GM12878 (cell line): ENCODE data around the gene CBX2. TPM values are rescaled to one million over a fixed set of nuclear protein-coding genes. Genes with fewer than 3 reads are reported as not detected.

Experiments
- ATAC-seq: fragments of 200-7000 bp; cut with Tn5 transposase; 3 replicates; pipeline ENCODE4 v1.9.1; 2020; ENCODE audit warnings: mild to moderate bottlenecking, moderate library complexity
- BruUV-seq: library from RNA; stranded (reverse); fragments of 400-500 nt; replicated peaks from 2 replicates; lab custom pipeline; 2021; lab: Mats Ljungman, UMichigan
- CTCF ChIA-PET: fragments of 300-600 bp; sonication (Branson Sonifier 250); formaldehyde crosslinking; extraction: SDS; loops from one replicate; lab custom pipeline; 2021; ENCODE audit warnings: inconsistent platforms; lab: Yijun Ruan, JAX
- POLR2A ChIA-PET: fragments of 350-600 bp; formaldehyde crosslinking; extraction: SDS; loops from one replicate; lab custom pipeline; 2021; ENCODE audit warnings: inconsistent platforms; lab: Charles Lee
- RAD21 ChIA-PET: fragments of 300-600 bp; sonication (Branson Sonifier 250); formaldehyde crosslinking; loops from one replicate; lab custom pipeline; 2023; ENCODE audit warnings: antibody characterized with exemption; ENCODE audit not compliant: unreplicated experiment; lab: Charles Lee
- SMC1A ChIA-PET: fragments of 300-600 bp; sonication (Branson Sonifier 250); formaldehyde crosslinking; loops from one replicate; lab custom pipeline; 2023; ENCODE audit not compliant: unreplicated experiment, uncharacterized antibody; lab: Charles Lee
- DNase-seq: peaks from one replicate; pipeline ENCODE4 v3.0.0-alpha.2; 2011; ENCODE audit warnings: low read depth, low spot score
- FAIRE-seq: peaks from 3 replicates; lab custom pipeline; 2011; peaks lifted over from hg19 to GRCh38; lab: Jason Lieb, UNC
- H2AFZ ChIP-seq: 2 replicates; pipeline ENCODE4 v1.6.0; 2011; ENCODE audit warnings: low read depth, low read length, control low read depth; ENCODE audit not compliant: control insufficient read depth
- H3K27ac ChIP-seq: 2 replicates; pipeline ENCODE4 v1.5.1; 2011; ENCODE audit warnings: control low read depth; ENCODE audit not compliant: control insufficient read depth, insufficient read depth
- H3K27me3 ChIP-seq, 2 experiments: replicated peaks in 1 of 2; 2 replicates each; pipeline versions ENCODE4 v1.6.0 to v1.6.1; 2011; ENCODE audit warnings: low read length in 1 of 2; ENCODE audit not compliant: control insufficient read depth in 2 of 2, insufficient read depth in 2 of 2
- H3K36me3 ChIP-seq, 2 experiments: 2 replicates each; pipeline ENCODE4 v1.5.1; 2011; ENCODE audit warnings: low read length in 1 of 2; ENCODE audit not compliant: control insufficient read depth in 2 of 2, insufficient read depth in 2 of 2
- H3K4me1 ChIP-seq: 2 replicates; pipeline ENCODE4 v1.6.1; 2011; ENCODE audit warnings: mild to moderate bottlenecking, low read length, moderate library complexity, mixed read lengths; ENCODE audit not compliant: control insufficient read depth, insufficient read depth
- H3K4me2 ChIP-seq: 2 replicates; pipeline ENCODE4 v1.6.0; 2011; ENCODE audit warnings: control low read depth; ENCODE audit not compliant: control insufficient read depth, insufficient read depth
- H3K4me3 ChIP-seq: fragments of 200-600 bp; sonication (generic); 2 replicates; pipeline ENCODE4 v1.5.1; 2016
- H3K79me2 ChIP-seq: 2 replicates; pipeline ENCODE4 v1.6.0; 2011; ENCODE audit warnings: low read length; ENCODE audit not compliant: control insufficient read depth, insufficient read depth
- H3K9ac ChIP-seq: 2 replicates; pipeline ENCODE4 v1.8.0; 2011; ENCODE audit warnings: low read length, control low read depth, mixed read lengths; ENCODE audit not compliant: control insufficient read depth, insufficient read depth
- H3K9me3 ChIP-seq: replicated peaks from 3 replicates; pipeline ENCODE4 v1.5.1; 2011; ENCODE audit warnings: mild to moderate bottlenecking, low read length; ENCODE audit not compliant: control insufficient read depth, insufficient read depth
- H4K20me1 ChIP-seq: 2 replicates; pipeline ENCODE4 v1.6.0; 2011; ENCODE audit not compliant: control insufficient read depth, insufficient read depth
- CHD1 ChIP-seq: IDR thresholded peaks from 2 replicates; pipeline ENCODE4 v1.6.1; 2012; ENCODE audit warnings: low read depth, low read length, improper control_type of control experiment
- CHD2 ChIP-seq: IDR thresholded peaks from 2 replicates; pipeline ENCODE4 v1.6.1; 2011; ENCODE audit warnings: low read depth, low read length, improper control_type of control experiment, borderline replicate concordance
- EED ChIP-seq: sonication (generic); IDR thresholded peaks from 2 replicates; pipeline ENCODE4 v1.6.1; 2016; ENCODE audit warnings: antibody characterized with exemption, low read depth
- HDGF ChIP-seq: fragments of 450-650 bp; IDR thresholded peaks from 2 replicates; pipeline ENCODE4 v1.6.1; 2016; ENCODE audit warnings: antibody characterized with exemption
- IRF4 ChIP-seq: IDR thresholded peaks from 2 replicates; pipeline ENCODE4 v1.6.1; 2011; ENCODE audit warnings: low read depth, low read length
- LARP7 ChIP-seq: fragments of 450-650 bp; IDR thresholded peaks from 2 replicates; pipeline ENCODE4 v1.6.1; 2017; ENCODE audit warnings: mild to moderate bottlenecking
- MEF2A ChIP-seq: IDR thresholded peaks from 2 replicates; pipeline ENCODE4 v1.6.1; 2011; ENCODE audit warnings: low read depth, mild to moderate bottlenecking, low read length, moderate library complexity; ENCODE audit not compliant: insufficient read depth
- NFXL1 ChIP-seq: fragments of 450-650 bp; IDR thresholded peaks from 2 replicates; pipeline ENCODE4 v1.6.1; 2017; ENCODE audit warnings: antibody characterized with exemption, mild to moderate bottlenecking, borderline replicate concordance
- RAD21 ChIP-seq: IDR thresholded peaks from 2 replicates; pipeline ENCODE4 v1.6.1; 2011; ENCODE audit warnings: mild to moderate bottlenecking, low read depth, low read length, moderate library complexity; ENCODE audit not compliant: insufficient read depth
- RAD51 ChIP-seq: fragments of 450-650 bp; IDR thresholded peaks from 2 replicates; pipeline ENCODE4 v1.6.1; 2016; ENCODE audit warnings: moderate library complexity, mild to moderate bottlenecking, inconsistent platforms
- RELA ChIP-seq: fragments of 450-650 bp; IDR thresholded peaks from 2 replicates; pipeline ENCODE4 v1.8.0; 2014; ENCODE audit warnings: borderline replicate concordance; ENCODE audit not compliant: partially characterized antibody
- RFX5 ChIP-seq: IDR thresholded peaks from 2 replicates; pipeline ENCODE4 v1.6.1; 2011; ENCODE audit warnings: low read depth, low read length, improper control_type of control experiment
- SMAD5 ChIP-seq: IDR thresholded peaks from 2 replicates; pipeline ENCODE4 v1.6.1; 2016; ENCODE audit warnings: antibody characterized with exemption, low read depth
- SREBF2 ChIP-seq: IDR thresholded peaks from 2 replicates; pipeline ENCODE4 v1.6.1; 2012; ENCODE audit warnings: mild to moderate bottlenecking, low read length
- STAT3 ChIP-seq: IDR thresholded peaks from 2 replicates; pipeline ENCODE4 v1.6.1; 2011; ENCODE audit warnings: low read depth, low read length, improper control_type of control experiment
- TARDBP ChIP-seq: IDR thresholded peaks from 2 replicates; pipeline ENCODE4 v1.6.1; 2016; ENCODE audit warnings: borderline replicate concordance
- WRNIP1 ChIP-seq: IDR thresholded peaks from 2 replicates; pipeline ENCODE4 v1.6.1; 2011; ENCODE audit warnings: low read depth, low read length, improper control_type of control experiment, borderline replicate concordance
- whole genome bisulfite sequencing: methylation state at CpG from one replicate; pipeline ENCODE4 v1.1.6; 2016; ENCODE audit warnings: low lambda C conversion rate; ENCODE audit not compliant: insufficient replicate concordance, insufficient coverage; ENCODE audit errors: missing lambda C conversion rate; 5-methylcytosine and 5-hydroxymethylcytosine counted together
- in situ Hi-C: fragments of 300-500 bp; cut with MboI; formaldehyde crosslinking; loops from 9 replicates; pipeline ENCODE4 v1.14.3; 2018; ENCODE audit warnings: mixed read lengths
- intact Hi-C: fragments of 100-400 bp; cut with micrococcal nuclease; formaldehyde crosslinking; loops from one replicate; pipeline ENCODE4 v1.14.2; 2022; ENCODE audit not compliant: unreplicated experiment
- polyA plus RNA-seq, 11 experiments: library from polyadenylated mRNA; depleted of rRNA in 4 of 11; unstranded in 6 of 11; stranded (reverse) in 5 of 11; fragments of >200 nt; fragmentation: Nextera tagmentation in 4 of 11; fragmentation: Illumina TruSeq in 1 of 11; extraction: Ambion mirVana in 4 of 11; extraction: Trizol in 1 of 11; gene quantifications; 1 replicate in 1 of 11; 2 replicates in 10 of 11; pipeline versions ENCODE4 v1.2.1 to v1.2.3, GENCODE V29; 2011 to 2016; ENCODE audit warnings: inconsistent platforms in 2 of 11, missing spikeins in 2 of 11, low read depth in 1 of 11
- total RNA-seq, 4 experiments: library from RNA; depleted of rRNA in 3 of 4; stranded (reverse); fragments of >200 nt in 3 of 4; fragmentation: Illumina TruSeq in 1 of 4; extraction: Trizol in 1 of 4; gene quantifications; 2 replicates each; pipeline versions ENCODE4 v1.2.1 to v1.2.3, GENCODE V29; 2013 to 2021
- TF ChIP-seq, protein P1 (sequence below): fragments of 450-650 bp; IDR thresholded peaks from 2 replicates; pipeline ENCODE4 v1.6.1; 2018; ENCODE audit warnings: mild to moderate bottlenecking, low read depth, moderate library complexity; ENCODE audit not compliant: partially characterized antibody
- TF ChIP-seq, protein P2 (sequence below): IDR thresholded peaks from 2 replicates; pipeline ENCODE4 v1.6.1; 2011; ENCODE audit warnings: borderline replicate concordance, low read depth, mild to moderate bottlenecking, moderate library complexity, low read length; ENCODE audit not compliant: insufficient read depth, poor library complexity, severe bottlenecking
- TF ChIP-seq, protein P3 (sequence below): fragments of 450-650 bp; IDR thresholded peaks from 2 replicates; pipeline ENCODE4 v1.6.1; 2017; ENCODE audit warnings: borderline replicate concordance

The CBX2 gene
- total and polyA plus RNA-seq, 10 of the 15 experiments (the other 5 are each of a cell fraction or from before 2014, with no cell fraction given) = 0.35 to 7.5 (median 4.2) TPM

DNA sequence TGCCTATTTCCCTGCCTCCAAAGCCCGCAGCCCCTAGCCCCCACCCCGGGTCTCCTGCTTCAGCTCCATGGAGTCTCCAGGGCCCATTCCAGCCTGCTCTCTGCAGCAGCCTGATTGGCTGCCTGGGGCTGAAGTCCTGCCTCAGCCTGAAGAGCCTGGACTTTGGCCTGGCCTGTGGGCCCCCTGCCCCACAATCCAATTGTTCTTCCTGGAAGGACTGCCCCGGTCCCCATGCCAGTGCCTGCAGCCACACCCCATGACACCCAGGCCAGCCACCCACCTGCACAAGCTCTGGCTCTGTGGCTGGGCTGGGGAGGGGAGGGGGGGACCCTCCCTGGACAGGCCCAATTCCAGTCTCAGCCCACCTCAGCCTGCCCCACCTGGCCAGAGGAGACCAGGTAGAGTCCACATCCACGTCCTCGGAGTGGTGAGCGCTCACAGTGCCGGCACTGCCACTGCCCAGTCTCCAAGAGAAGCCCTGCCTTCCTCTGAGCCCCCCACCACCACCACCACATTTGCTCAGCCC lies 34.9 kb upstream of the CBX2 start:
- ChIA-PET RAD21 (interaction anchor here (1.2 kb wide), 1 partner anchor 227 kb away, joined by 4 read pairs; no protein-coding TSS in a partner anchor), SMC1A (no interaction called here), CTCF (interaction anchor here (1.0 to 1.3 kb wide), 2 partner anchors 44 to 66 kb away, joined by 4 to 5 read pairs; no protein-coding TSS in a partner anchor), POLR2A (no interaction called here)
- 58% methylated on average over 7 of the region's 7 CpGs for WGBS
- Histone ChIP-seq H3K9me3 (no peaks in the 10 kb centered on the region), H3K4me1 (peaks cover 10% of the 10 kb centered on the region), H3K4me3 (no peak overlapping the region), H3K36me3 (no peaks in the 10 kb centered on the region), H3K27me3 (peaks cover 4 to 7% of the 10 kb centered on the region in 2 experiments; a peak in 3 of 4 replicates), H4K20me1 (no peaks in the 10 kb centered on the region), H3K9ac (no peak overlapping the region), H3K4me2 (no peak overlapping the region), H3K79me2 (no peaks in the 10 kb centered on the region), H3K27ac (no peak overlapping the region), H2AFZ (no peak overlapping the region)
- FAIRE-seq (no peak), DNase-seq (no peak), ATAC-seq (no peak)
- intact Hi-C loops (no loop called here), in situ Hi-C loops (no loop called here)
- BruUV-seq = no TSS peak
- TF ChIP-seq LARP7 = no peak
- TF ChIP-seq EED = no peak
- no peak for TF ChIP-seq CHD1
- TF ChIP-seq CHD2 = no peak
- no peak for TF ChIP-seq RAD51
- TF ChIP-seq RFX5 = no peak
- TF ChIP-seq SREBF2 = no peak
- TF ChIP-seq NFXL1 = no peak
- no peak for TF ChIP-seq STAT3
- TF ChIP-seq IRF4 = no peak
- no peak for TF ChIP-seq WRNIP1
- TF ChIP-seq HDGF = no peak
- no peak for TF ChIP-seq RELA
- TF ChIP-seq TARDBP = no peak
- TF ChIP-seq SMAD5 = no peak
- TF ChIP-seq, protein P1, sequence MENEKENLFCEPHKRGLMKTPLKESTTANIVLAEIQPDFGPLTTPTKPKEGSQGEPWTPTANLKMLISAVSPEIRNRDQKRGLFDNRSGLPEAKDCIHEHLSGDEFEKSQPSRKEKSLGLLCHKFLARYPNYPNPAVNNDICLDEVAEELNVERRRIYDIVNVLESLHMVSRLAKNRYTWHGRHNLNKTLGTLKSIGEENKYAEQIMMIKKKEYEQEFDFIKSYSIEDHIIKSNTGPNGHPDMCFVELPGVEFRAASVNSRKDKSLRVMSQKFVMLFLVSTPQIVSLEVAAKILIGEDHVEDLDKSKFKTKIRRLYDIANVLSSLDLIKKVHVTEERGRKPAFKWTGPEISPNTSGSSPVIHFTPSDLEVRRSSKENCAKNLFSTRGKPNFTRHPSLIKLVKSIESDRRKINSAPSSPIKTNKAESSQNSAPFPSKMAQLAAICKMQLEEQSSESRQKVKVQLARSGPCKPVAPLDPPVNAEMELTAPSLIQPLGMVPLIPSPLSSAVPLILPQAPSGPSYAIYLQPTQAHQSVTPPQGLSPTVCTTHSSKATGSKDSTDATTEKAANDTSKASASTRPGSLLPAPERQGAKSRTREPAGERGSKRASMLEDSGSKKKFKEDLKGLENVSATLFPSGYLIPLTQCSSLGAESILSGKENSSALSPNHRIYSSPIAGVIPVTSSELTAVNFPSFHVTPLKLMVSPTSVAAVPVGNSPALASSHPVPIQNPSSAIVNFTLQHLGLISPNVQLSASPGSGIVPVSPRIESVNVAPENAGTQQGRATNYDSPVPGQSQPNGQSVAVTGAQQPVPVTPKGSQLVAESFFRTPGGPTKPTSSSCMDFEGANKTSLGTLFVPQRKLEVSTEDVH = no peak
- TF ChIP-seq, protein P2, sequence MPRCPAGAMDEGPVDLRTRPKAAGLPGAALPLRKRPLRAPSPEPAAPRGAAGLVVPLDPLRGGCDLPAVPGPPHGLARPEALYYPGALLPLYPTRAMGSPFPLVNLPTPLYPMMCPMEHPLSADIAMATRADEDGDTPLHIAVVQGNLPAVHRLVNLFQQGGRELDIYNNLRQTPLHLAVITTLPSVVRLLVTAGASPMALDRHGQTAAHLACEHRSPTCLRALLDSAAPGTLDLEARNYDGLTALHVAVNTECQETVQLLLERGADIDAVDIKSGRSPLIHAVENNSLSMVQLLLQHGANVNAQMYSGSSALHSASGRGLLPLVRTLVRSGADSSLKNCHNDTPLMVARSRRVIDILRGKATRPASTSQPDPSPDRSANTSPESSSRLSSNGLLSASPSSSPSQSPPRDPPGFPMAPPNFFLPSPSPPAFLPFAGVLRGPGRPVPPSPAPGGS = no peak
- no peak for TF ChIP-seq RAD21
- TF ChIP-seq, protein P3, sequence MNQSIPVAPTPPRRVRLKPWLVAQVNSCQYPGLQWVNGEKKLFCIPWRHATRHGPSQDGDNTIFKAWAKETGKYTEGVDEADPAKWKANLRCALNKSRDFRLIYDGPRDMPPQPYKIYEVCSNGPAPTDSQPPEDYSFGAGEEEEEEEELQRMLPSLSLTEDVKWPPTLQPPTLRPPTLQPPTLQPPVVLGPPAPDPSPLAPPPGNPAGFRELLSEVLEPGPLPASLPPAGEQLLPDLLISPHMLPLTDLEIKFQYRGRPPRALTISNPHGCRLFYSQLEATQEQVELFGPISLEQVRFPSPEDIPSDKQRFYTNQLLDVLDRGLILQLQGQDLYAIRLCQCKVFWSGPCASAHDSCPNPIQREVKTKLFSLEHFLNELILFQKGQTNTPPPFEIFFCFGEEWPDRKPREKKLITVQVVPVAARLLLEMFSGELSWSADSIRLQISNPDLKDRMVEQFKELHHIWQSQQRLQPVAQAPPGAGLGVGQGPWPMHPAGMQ = no peak
- TF ChIP-seq MEF2A = no peak
